Epithelial cell of esophagus (primary cell): ENCODE measurements around the gene ATP13A1.
A peak's percentile ranks its signal among the peaks of the same experiment; 100 is the strongest.
"Not testable (repeated sequence)": the region's sequence is repeated elsewhere in the genome, so short reads cannot be mapped to it uniquely, and the experiment has no call there.

Experiments
- DNase-seq: peaks from one replicate; pipeline ENCODE4 v3.0.0; 2010; ENCODE audit warnings: low read depth
- H3K4me3 ChIP-seq: 2 replicates; pipeline ENCODE4 v1.5.1; 2011; ENCODE audit warnings: mild to moderate bottlenecking, low read length, control low read depth
- CTCF ChIP-seq: IDR thresholded peaks from 2 replicates; pipeline ENCODE4 v1.5.1; 2011; ENCODE audit warnings: low read depth, mild to moderate bottlenecking, low read length, control low read depth, inconsistent platforms; ENCODE audit not compliant: insufficient read depth; ENCODE audit errors: missing control alignments

The ATP13A1 gene

GRCh38 chr19:19602136-19602712 is 61.3 kb downstream of the ATP13A1 start:
- TF ChIP-seq CTCF: no peak
- peak; percentile 54 for DNase-seq
- H3K4me3 ChIP-seq: no peak overlapping the region

- DNase-seq: no peak
- no peak for TF ChIP-seq CTCF
- no peak overlapping the region for H3K4me3 ChIP-seq
Measured at GRCh38 chr19:19600793-19601330, 62.6 kb downstream of the ATP13A1 start.

GRCh38 chr19:19598728-19599451 is 64.6 kb downstream of the ATP13A1 start:
- DNase-seq, H3K4me3 ChIP-seq: not testable (repeated sequence)

- no peak overlapping the region for H3K4me3 ChIP-seq
- no peak for DNase-seq
- TF ChIP-seq CTCF: no peak
Measured at GRCh38 chr19:19597809-19598306, 65.6 kb downstream of the ATP13A1 start.
